GM18498 (cell line): ENCODE results near the gene PRKCZ.

Experiments used
- ATAC-seq: cut with Tn5 transposase; IDR thresholded peaks from one replicate; pipeline ENCODE4 v1.9.1; 2021; ENCODE audit warnings: mild to moderate bottlenecking, moderate library complexity; ENCODE audit not compliant: unreplicated experiment

Gene PRKCZ

DNA sequence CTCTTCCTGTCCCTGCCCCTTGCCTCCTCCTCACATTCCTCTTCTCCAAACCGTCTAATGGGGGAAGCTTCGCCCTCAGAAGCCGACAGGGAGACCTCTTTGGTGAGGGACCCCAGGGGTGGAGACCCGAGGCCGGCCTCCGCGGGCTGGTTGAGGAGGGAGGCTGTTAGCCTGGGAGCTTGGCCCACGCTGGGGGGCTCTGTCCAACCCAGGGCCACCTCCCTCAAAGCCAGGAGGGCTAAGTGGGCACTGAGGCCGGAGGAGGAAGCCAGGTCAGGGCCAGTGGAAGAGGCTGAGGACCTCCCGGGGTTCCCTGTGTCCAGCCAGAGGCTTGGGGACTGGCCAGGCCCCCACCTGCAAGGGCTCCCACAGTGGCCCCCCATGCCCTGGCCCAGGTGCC, 25.8 kb upstream of the PRKCZ start:
- ATAC-seq = no peak

DNA sequence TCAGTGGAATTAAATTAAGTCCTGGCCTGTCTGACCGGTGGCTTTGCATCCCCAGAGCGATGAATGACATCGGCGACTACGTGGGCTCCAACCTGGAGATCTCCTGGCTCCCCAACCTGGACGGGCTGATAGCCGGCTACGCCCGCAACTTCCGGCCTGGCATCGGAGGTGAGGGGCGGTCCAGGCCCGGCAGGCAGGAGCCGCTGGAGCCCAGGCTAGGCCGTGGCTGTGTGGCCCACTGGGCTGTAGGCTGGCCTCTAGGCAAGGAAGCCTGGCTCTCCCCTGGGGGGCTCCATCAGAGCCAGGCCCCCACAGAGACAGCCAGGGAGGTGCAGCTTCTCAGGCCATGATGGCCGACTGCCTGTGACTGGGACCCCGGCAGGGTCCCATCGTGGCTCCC, 25.3 kb upstream of the PRKCZ start:
- no peak for ATAC-seq

DNA sequence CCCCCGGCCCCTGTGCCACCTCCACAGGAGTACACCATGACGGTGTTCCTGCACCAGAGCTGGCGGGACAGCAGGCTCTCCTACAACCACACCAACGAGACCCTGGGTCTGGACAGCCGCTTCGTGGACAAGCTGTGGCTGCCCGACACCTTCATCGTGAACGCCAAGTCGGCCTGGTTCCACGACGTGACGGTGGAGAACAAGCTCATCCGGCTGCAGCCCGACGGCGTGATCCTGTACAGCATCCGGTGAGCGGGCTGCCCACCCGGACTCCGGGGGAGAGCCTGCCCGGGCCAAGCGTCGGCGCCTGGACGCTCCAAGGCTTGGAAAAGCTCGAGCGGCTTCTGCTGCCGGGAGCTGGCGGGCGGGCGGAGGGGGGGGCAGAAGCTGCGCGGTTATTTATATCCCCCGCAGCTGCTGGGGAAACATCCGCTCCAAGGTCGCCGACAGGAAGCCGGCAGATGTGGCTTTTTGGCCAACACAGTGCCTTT, 24.7 kb upstream of the PRKCZ start:
- no peak for ATAC-seq

DNA sequence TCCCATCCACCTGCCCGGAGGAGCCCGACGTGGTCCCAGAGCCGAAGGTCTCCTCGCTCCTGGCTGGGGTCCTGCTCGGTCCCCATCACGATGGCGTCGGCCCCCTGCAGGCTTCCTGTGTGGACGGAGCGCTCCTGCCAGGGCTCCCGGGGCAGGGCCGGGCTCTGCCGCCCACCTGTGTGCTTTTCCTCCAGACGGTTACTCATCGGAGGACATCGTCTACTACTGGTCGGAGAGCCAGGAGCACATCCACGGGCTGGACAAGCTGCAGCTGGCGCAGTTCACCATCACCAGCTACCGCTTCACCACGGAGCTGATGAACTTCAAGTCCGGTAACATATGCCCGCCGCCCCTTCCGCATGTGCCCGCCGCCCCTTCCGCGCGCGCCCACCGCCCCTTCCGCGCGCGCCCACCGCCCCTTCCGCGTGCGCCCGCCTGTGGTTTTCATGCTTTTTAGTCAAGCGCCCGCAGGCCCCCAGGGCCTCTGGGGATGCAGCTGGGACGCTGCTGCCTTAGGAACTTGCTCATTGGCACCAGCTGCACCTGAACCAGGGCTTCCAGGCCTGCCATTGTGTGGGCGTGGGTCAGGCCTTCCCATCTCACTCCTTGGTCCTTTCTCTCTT, 22.1 kb upstream of the PRKCZ start:
- ATAC-seq = no peak

DNA sequence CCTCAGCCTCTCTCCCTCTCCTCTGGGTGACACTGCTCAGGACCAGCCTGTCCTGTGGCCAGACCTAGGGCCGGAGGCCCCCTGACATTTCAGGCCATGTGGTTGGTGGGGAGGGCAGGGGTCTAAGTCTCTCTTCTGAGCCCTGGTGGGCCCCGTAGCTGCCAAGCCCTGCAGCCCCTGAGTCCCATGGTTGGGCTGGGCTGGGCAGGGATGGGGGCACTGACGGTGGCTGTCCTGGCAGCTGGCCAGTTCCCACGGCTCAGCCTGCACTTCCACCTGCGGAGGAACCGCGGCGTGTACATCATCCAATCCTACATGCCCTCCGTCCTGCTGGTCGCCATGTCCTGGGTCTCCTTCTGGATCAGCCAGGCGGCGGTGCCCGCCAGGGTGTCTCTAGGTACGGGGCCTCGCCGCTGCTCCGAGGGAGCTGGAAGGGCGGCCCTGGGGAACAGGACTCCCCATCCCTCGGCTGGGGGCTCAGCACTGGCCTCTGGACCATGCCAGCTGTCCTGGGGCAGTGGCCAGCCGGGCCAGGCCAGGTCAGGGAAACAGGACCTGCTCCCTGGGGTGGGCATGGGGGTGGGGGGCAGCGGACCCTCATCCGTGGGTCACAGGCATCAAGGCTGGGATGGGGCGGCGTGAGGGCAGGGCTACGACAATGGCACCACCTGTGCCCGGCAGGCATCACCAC, 21.2 kb upstream of the PRKCZ start:
- ATAC-seq = no peak

DNA sequence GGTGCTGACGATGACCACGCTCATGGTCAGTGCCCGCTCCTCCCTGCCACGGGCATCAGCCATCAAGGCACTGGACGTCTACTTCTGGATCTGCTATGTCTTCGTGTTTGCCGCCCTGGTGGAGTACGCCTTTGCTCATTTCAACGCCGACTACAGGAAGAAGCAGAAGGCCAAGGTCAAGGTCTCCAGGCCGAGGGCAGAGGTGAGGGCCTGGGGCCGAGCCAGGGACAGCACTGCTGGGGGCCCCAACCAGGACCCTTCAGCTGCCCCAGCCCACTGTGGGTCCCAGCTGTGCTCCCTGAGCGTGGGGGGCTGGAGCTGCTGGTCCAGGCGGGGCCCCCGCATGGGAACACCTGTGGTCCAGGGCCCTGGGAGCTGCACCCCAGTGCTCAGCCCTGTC, 20.6 kb upstream of the PRKCZ start:
- no peak for ATAC-seq

DNA sequence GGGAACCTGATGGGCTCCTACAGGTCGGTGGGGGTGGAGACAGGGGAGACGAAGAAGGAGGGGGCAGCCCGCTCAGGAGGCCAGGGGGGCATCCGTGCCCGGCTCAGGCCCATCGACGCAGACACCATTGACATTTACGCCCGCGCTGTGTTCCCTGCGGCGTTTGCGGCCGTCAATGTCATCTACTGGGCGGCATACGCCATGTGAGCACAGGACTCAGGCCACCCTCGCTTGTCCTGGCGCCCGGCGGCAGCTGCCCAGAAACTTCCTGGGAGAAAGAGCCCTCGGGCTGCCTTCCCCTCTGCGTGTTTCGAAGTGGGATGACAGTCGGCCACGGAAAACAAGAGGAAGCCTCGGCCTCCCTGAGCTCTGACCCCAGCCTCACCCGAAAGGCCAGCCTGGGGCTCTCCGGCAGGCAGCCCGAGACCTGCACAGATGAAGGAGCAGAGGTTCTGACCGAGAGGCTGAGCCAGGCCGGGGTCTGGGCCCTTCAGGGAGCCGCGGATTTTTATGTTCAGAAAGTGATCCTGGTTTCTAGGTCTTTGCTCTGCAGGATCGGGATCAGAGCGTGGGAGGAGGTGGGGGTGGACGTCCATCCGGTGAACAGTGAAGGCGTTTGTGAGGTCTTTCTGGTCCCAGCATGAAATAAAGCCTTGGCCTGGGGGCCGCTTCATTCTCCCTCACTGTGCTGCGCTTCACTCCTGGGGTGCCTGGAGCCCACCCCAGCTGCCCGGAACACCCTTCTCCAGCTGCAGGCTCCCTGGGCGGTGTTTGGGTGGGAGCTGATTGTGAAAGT, 19.9 kb upstream of the PRKCZ start:
- no peak for ATAC-seq

DNA sequence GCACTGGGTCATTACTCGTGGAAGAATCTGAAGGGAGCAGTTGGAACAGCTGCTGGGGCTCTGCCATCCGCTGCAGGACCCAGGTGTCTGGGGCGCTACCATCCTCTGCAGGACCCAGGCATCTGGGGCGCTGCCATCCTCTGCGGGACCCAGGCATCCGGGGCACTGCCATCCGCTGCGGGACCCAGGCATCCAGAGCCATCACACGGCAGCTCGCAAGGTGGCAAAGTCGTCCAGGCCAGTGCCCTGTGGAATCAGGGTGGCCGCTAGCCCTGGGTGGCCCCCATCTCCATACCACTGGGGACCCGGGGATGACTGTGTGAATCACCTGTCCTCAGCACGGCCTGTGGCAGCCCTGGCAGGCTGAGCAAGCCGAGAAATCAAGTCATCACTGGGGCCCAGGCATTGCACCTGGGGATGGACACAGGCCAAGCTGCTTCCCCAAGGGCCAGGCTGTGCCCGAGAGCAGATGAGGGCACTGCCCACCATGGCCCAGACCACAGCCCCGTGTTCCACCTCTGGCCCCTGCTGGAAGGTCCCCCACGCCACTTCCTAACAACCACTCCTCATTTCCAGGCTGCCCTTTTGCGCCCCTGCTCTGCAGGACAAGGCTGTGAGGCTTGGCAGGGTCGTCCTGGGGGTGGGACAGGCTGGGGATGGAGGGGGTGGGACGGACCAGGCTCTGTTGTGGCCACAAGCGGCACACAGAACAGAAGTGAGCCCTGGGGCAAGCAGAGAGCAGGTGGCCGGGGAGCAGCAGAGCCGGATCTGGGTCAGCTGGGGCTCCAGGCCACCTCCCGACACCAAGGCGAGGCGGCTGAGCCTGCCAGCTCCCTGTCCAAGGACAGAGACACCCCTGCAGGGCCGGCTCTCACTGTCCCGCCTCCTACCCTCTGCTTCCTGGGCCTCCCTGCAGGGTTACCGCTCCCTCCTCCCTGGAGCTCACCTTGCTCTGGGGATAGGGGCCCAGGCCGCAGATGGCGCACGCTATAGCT, 18.4 kb upstream of the PRKCZ start:
- no peak for ATAC-seq

DNA sequence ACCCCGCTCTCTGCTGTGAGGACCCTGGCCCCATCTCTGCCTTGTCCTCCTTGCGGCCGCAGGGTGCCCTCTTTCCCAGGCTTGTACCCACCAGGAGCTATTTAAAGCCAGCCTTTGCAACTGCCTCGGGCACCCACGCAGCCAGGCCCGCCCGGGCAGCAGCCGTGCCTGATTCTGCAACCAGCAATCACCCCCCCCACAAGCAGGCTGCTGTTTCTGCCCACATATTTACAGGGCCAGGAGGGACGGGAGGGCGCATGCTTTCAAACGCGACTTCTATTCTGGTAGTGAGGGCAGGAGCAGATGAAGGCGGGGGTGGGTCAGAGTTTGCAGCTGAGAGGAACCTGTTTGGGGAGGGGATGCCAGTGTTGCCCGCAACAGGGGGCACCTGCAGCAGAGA, 17.5 kb upstream of the PRKCZ start:
- no peak for ATAC-seq

DNA sequence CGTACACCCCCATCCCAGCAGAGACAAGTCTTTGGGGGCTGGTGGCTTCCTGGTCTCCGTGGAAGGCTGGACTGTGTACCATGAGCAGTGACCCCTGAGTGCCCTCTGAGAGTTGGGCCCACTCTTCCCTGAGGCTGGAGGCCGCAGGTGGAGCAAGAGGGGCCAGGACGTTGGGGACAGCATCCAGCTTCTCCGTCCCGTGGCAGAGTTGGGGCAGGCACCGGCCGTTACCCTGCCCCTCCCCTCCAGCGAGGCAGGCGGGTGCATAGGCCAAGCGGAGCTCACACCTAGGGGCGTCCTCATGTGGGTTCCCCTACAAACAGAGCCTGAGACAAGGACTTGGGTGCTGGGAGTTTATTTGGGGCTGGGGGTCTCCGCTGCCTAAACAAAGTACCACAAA, 17.0 kb upstream of the PRKCZ start:
- ATAC-seq = no peak

DNA sequence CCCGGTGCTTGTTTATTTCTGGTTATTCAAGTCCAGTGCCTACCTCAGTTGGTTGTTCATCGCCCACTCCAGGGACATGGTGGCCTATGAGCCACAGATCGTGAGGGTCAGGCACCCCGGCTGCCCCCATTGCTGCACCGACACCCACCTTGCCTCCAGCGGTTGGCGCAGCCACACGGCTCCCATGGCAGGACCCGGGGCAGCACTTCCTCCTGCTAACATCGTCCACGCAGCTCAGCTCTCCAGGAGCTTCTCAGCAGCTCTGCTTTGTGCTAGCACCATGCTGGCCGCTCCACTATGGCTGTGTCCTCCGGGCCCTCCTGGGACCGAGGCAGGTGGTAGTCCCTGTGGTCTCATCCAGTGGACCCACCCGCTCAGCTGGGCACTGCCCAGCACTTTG, 13.9 kb upstream of the PRKCZ start:
- no peak for ATAC-seq

DNA sequence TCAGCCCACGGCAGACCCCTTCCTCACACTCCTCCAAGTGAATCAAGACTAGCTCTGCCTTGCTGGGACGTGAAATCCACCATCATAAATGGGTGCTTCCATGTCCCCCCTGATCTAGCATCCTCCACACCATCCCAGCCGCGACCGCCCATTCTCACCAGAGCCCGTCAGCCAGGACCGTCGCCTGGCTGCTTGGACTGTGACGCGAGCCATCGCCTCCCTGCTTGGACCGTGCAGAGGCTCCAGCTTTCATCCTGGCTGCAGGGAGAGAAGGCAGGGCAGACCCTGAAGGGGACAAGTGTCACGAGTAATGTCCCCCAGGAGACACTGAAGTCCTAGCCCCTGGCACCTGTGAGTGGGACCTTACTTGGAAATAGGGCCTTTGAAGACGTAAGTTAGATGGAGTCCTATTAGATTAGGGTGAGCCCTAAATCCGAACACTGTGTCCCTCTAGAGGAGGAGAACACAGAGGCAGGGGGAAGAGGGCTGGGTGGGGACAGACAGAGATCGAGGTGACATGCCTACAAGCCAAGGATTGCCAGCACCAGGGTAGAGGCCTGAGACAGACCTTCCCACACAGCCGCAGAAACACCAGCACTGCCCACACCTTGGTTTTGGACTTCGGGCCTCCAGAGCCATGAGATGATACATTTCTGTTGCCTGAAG, 12.8 kb upstream of the PRKCZ start:
- ATAC-seq = no peak

DNA sequence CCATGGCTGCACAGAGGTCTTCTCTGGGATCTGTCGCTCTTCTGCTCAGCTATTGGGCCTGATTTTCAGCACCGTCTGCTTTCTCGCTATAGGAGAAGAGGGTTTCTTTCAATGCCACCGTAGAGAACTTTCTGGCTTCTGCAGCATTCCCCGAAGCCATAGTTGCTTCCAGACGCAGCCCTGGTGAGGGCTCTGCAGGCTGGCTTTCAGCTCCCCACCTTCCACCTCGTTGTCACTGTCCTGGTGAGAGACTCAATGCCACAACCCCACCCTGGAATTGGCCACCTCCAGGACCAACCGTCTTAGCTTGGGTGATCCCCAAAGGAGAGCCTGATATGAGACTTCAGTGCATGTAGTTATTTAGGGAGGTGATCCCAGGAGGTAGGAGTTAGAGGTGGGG, 12.0 kb upstream of the PRKCZ start:
- no peak for ATAC-seq

DNA sequence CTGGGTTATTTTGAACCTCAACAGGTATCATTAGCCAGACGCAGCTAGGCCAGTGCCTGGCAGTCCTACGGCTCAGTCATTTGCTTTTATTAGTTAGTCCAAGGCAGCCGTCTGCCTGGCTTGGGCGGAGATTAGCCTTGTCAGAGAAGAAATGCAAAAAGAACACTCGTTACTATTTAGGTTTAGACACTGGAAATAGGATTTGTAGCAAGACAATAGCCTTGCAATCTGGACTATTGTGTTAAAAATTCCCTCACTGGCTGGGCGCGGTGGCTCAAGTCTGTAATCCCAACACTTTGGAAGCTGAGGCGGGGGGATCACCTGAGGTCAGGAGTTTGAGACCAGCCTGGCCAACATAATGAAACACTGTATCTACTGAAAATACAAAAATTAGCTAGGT, 11.0 kb upstream of the PRKCZ start:
- ATAC-seq = no peak

DNA sequence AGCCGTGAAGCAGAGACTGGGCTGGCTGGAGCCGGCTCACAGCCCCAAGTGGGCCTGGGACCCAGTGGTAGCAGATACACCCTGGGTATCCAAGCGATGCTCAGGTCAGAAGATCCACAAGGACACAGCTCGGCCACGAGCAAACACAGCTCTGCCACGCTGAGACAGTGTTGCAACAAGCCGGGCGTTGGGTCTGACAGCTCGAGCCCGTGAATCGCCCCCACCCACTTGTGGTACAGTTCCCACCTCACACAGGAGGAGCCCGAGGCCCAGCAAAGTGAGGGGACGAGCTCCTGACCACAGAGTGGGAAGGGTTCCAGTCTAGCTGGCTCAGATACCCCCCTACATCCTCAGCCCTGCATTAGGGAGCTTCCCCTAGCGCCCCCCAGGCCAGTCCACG, 8.9 kb upstream of the PRKCZ start:
- no peak for ATAC-seq

DNA sequence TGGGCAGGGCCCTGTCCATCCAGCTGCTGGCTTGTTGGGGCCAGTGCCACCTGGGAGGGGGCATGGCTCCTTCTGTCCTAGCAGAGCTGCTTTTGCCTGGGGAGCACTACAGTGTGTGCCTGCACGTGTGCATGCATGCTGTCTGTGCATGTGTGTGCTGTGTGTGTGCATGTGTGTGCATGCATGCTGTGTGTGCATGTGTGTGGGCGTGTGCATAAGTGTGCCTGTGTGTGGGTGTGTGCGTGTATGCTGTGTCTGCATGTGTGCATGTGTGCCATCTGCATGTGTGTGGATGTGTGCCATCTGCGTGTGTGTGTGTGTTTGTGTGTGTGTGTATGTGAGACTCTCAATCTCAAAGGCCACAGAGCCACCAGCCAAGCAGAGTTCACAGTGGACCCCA, 8.3 kb upstream of the PRKCZ start:
- ATAC-seq = no peak

DNA sequence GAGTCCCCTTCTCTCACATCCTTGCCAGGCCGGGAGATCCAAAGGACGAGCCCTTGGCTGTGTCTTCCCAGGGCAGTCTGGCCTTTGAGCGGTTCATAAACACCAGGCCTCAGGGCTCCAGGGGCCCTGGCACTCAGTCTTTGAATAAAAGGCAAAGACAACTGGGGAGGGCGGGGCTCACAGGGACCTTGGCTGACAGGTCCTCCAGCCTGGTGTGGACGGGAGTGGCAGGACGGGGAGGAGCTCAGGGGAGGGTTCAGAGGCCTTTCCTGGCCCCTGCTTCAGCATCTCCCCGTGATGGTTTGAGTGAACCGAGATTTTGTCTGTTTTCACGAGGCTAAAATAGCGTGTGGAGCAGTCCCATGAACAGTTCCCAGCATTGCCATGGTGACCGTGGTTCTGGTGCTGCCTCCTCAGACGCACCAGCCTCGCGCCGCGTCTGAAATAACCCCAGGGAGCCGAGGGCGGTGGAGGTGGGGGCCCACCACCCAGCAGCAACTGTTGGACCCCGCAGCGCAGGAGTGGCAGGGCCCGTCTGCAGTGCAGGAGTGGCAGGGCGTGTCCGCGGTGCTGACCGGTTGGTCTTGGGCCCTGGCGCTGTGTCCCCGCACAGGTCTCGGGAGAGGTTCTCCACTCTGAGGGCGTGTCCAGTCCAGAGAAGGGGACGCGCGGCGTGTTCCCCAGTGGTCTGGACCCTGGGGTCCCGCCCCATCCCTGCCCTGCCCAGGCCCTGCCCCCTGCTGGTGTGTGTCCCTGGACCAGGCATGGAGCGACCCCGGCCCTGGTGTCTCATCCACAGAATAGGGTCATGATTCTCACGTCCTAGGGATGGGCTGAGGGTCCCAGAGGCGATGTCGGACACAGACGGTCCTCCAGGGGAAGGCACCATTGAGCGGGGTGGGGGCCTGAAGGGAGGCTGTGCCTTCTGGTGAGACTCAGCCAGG, 7.1 kb upstream of the PRKCZ start:
- ATAC-seq = no peak

DNA sequence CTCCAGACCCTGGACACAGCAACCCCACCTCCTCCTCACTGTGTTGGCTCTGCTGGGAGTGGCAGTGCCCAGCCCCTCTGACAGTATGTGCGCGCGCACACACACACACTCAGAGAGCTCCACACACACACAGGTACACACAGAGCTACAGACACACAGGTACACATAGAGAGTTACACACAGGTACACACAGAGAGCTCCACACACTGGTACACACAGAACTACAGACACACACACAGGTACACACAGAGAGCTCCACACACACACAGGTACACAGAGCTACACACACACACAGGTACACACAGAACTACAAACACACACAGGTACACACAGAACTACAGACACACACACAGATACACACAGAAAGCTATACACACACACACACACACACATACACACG, 6.3 kb upstream of the PRKCZ start:
- ATAC-seq = no peak
